Spleen (tissue), 7 donors: Measurements from ENCODE around the gene EPHA4.

Experiments used
- CTCF ChIP-seq, 11 experiments: fragments of 200-600 bp in 7 of 11; fragments of 450-650 bp in 4 of 11; sonication (generic) in 4 of 11; IDR thresholded peaks in 8 of 11; conservative IDR thresholded peaks in 3 of 11; 1 replicate in 7 of 11; 2 replicates in 4 of 11; pipeline versions ENCODE4 v1.4.0 to v1.8.0; 2016 to 2021; ENCODE audit warnings: antibody characterized with exemption in 11 of 11, inconsistent platforms in 4 of 11, mild to moderate bottlenecking in 1 of 11
- POLR2A ChIP-seq, 3 donors: fragments of 450-650 bp; IDR thresholded peaks; one replicate each; pipeline ENCODE4 v1.5.1; 2017; ENCODE audit warnings: antibody characterized with exemption in 3 of 3, mild to moderate bottlenecking in 1 of 3
- POLR2AphosphoS5 ChIP-seq, 3 donors: sonication (generic); formaldehyde crosslinking; IDR thresholded peaks; one replicate each; pipeline ENCODE4 v1.5.1; 2017; ENCODE audit warnings: antibody characterized with exemption in 3 of 3
- donor health status: DM: no; HTN: no; CAD: no; lungs with moderate emphysema.
- donor health status: DM: no; HTN: no; CAD: no.
- donor health status: DM: no; HTN: no; CAD: no.

GRCh38 chr2:221552291-221552690 is 19.8 kb downstream of the EPHA4 start:
- TF ChIP-seq CTCF (IDR thresholded peaks at IDR 0.05 in 8 of 11, conservative IDR thresholded peaks at IDR 0.05 in 3 of 11) (no peak), POLR2AphosphoS5 (IDR thresholded peaks at IDR 0.05) (no peak), POLR2A (IDR thresholded peaks at IDR 0.05) (no peak)
